Peyer's patch (tissue), 4 donors: ENCODE results near the gene EPAS1. TPM values are rescaled to one million over a fixed set of nuclear protein-coding genes. Genes with fewer than 3 reads are reported as not detected.

Experiments used
- DNase-seq, 3 donors: peaks; one replicate each; pipeline ENCODE4 v3.0.0-alpha.2; 2017 to 2019
- H3K27ac ChIP-seq, 4 donors: fragments of 200-600 bp; sonication (generic); one replicate each; pipeline ENCODE4 v1.5.1; 2016 to 2019
- H3K27me3 ChIP-seq, 2 donors: fragments of 200-600 bp; sonication (generic); one replicate each; pipeline ENCODE4 v1.5.1; 2019
- H3K36me3 ChIP-seq, 3 donors: fragments of 200-600 bp; sonication (generic); one replicate each; pipeline ENCODE4 v1.5.1; 2016 to 2019
- H3K4me1 ChIP-seq, 4 donors: fragments of 200-600 bp; sonication (generic); one replicate each; pipeline ENCODE4 v1.5.1; 2016 to 2019
- H3K4me3 ChIP-seq, 4 donors: fragments of 200-600 bp; sonication (generic); 1 replicate in 3 of 4; 2 replicates in 1 of 4; pipeline ENCODE4 v1.5.1; 2016 to 2019; ENCODE audit warnings: mild to moderate bottlenecking in 1 of 4
- H3K9me3 ChIP-seq, 4 donors: fragments of 200-600 bp; sonication (generic); one replicate each; pipeline ENCODE4 v1.5.1; 2016 to 2019; ENCODE audit warnings: mild to moderate bottlenecking in 1 of 4
- CTCF ChIP-seq, 6 experiments: fragments of 450-650 bp in 4 of 6; fragments of 200-600 bp in 2 of 6; sonication (generic) in 1 of 6; IDR thresholded peaks; one replicate each; pipeline ENCODE4 v1.5.1; 2017 to 2019; ENCODE audit warnings: antibody characterized with exemption in 6 of 6, mild to moderate bottlenecking in 3 of 6, moderate library complexity in 1 of 6
- POLR2A ChIP-seq, 2 donors: fragments of 450-650 bp; IDR thresholded peaks; one replicate each; pipeline ENCODE4 v1.5.1; 2017; ENCODE audit warnings: antibody characterized with exemption in 2 of 2, mild to moderate bottlenecking in 2 of 2, moderate library complexity in 2 of 2
- total RNA-seq, 4 donors: library from RNA; depleted of rRNA; stranded (reverse); fragments of >200 nt; gene quantifications; one replicate each; pipeline ENCODE4 v1.1.0, GENCODE V29; 2016

The EPAS1 gene
- total RNA-seq, 4 donors from 2014 or later: 114 to 240 (median 196) TPM

- TF ChIP-seq CTCF (IDR thresholded peaks at IDR 0.05) (peak in 3 of 6 experiments; percentile 28 to 47 (median 34)), POLR2A (IDR thresholded peaks at IDR 0.05) (peak; percentile 91 to 94)
- peak; percentile 80 to 94 (median 93) for DNase-seq
- H3K27me3 ChIP-seq: no peaks in the 10 kb centered on the region
These were observed 502 bp downstream of the EPAS1 start for GRCh38 chr2:46297546-46298271.

GRCh38 chr2:46298272-46298521 lies 990 bp downstream of the EPAS1 start:
- Histone ChIP-seq H3K27me3 (no peaks in the 10 kb centered on the region), H3K4me3 (peak overlapping the region; percentile 60 to 73 (median 70)), H3K4me1 (peaks cover 0 to 26% (median 9%) of the 10 kb centered on the region in 4 donors)

More at GRCh38 chr2:46297546-46298271, 502 bp downstream of the EPAS1 start:
- peaks cover 0 to 7% (median 0%) of the 10 kb centered on the region in 4 donors for H3K9me3 ChIP-seq
- H3K4me1 ChIP-seq: peaks cover 0 to 21% (median 9%) of the 10 kb centered on the region in 4 donors
- H3K27ac ChIP-seq: peak overlapping the region; percentile 77 to 94 (median 89)
- no peaks in the 10 kb centered on the region for H3K36me3 ChIP-seq
- peak overlapping the region; percentile 60 to 73 (median 70) for H3K4me3 ChIP-seq

GRCh38 chr2:46298522-46299353 lies 1.5 kb downstream of the EPAS1 start:
- Histone ChIP-seq H3K4me1 (peaks cover 0 to 31% (median 9%) of the 10 kb centered on the region in 4 donors), H3K27me3 (no peaks in the 10 kb centered on the region), H3K27ac (peak overlapping the region; percentile 77 to 94 (median 89)), H3K9me3 (peaks cover 0 to 7% (median 0%) of the 10 kb centered on the region in 4 donors), H3K36me3 (no peaks in the 10 kb centered on the region), H3K4me3 (peak overlapping the region; percentile 60 to 73 (median 70))
- TF ChIP-seq POLR2A (IDR thresholded peaks at IDR 0.05) (peak; percentile 24 to 26), CTCF (IDR thresholded peaks at IDR 0.05) (peak in 3 of 6 experiments; percentile 27 to 36 (median 30))
- DNase-seq: peak in 2 of 3 donors; percentile 73 to 76

More at GRCh38 chr2:46298272-46298521, 990 bp downstream of the EPAS1 start:
- H3K9me3 ChIP-seq: peaks cover 0 to 7% (median 0%) of the 10 kb centered on the region in 4 donors
- DNase-seq: no peak
- TF ChIP-seq CTCF (IDR thresholded peaks at IDR 0.05) (no peak), POLR2A (IDR thresholded peaks at IDR 0.05) (no peak)
- peak overlapping the region; percentile 77 to 94 (median 89) for H3K27ac ChIP-seq
- no peaks in the 10 kb centered on the region for H3K36me3 ChIP-seq

GRCh38 chr2:46299365-46300263 lies 2.4 kb downstream of the EPAS1 start:
- Histone ChIP-seq H3K4me3 (peak overlapping the region; percentile 60 to 73 (median 70)), H3K4me1 (peaks cover 0 to 40% (median 9%) of the 10 kb centered on the region in 4 donors), H3K27ac (peak overlapping the region; percentile 77 to 94 (median 89)), H3K9me3 (peaks cover 0 to 7% (median 0%) of the 10 kb centered on the region in 4 donors), H3K36me3 (no peaks in the 10 kb centered on the region), H3K27me3 (no peaks in the 10 kb centered on the region)
- DNase-seq: peak in 2 of 3 donors; percentile 70 to 82
- TF ChIP-seq POLR2A (IDR thresholded peaks at IDR 0.05) (peak in 1 of 2 donors; percentile 31), CTCF (IDR thresholded peaks at IDR 0.05) (no peak)

GRCh38 chr2:46300406-46300832 lies 3.2 kb downstream of the EPAS1 start:
- TF ChIP-seq POLR2A (IDR thresholded peaks at IDR 0.05) (peak in 1 of 2 donors; percentile 66), CTCF (IDR thresholded peaks at IDR 0.05) (peak in 2 of 6 experiments; percentile 18 to 19)
- Histone ChIP-seq H3K4me3 (peak overlapping the region in 3 of 4 donors; percentile 60 to 73 (median 73)), H3K9me3 (peaks cover 0 to 7% (median 0%) of the 10 kb centered on the region in 4 donors), H3K36me3 (no peaks in the 10 kb centered on the region), H3K27ac (peak overlapping the region; percentile 77 to 94 (median 89)), H3K27me3 (no peaks in the 10 kb centered on the region), H3K4me1 (peaks cover 0 to 47% (median 10%) of the 10 kb centered on the region in 4 donors)
- peak in 1 of 3 donors; percentile 82 for DNase-seq
